Right lobe of liver (tissue), 6 donors: ENCODE results near the gene MACROD1. TPM values are rescaled to one million over a fixed set of nuclear protein-coding genes. Genes with fewer than 3 reads are reported as not detected.

Experiments used
- ATAC-seq, 4 donors: fragments of 200-7000 bp; cut with Tn5 transposase; one replicate each; pipeline ENCODE4 v1.9.1; 2020; ENCODE audit warnings: mild to moderate bottlenecking in 4 of 4, moderate library complexity in 4 of 4
- DNase-seq, 3 donors: peaks; one replicate each; pipeline ENCODE4 v3.0.0-alpha.2; 2020
- H3K27ac ChIP-seq, 3 donors: fragments of 200-600 bp; one replicate each; pipeline ENCODE4 v1.8.0; 2022
- H3K27me3 ChIP-seq, 2 donors: fragments of 200-600 bp; one replicate each; pipeline ENCODE4 v1.8.0; 2022
- H3K36me3 ChIP-seq, 4 donors: fragments of 200-600 bp; sonication (generic) in 1 of 4; one replicate each; pipeline versions ENCODE4 v1.5.1 to v1.8.0; 2017 to 2022; ENCODE audit warnings: control low read depth in 1 of 4
- H3K4me1 ChIP-seq, 4 donors: fragments of 200-600 bp; sonication (generic) in 1 of 4; one replicate each; pipeline versions ENCODE4 v1.5.1 to v1.8.0; 2017 to 2022; ENCODE audit warnings: control low read depth in 1 of 4
- H3K4me3 ChIP-seq, 3 donors: fragments of 200-600 bp; one replicate each; pipeline ENCODE4 v1.8.0; 2022
- H3K9me3 ChIP-seq, 4 donors: fragments of 200-600 bp; sonication (generic) in 1 of 4; one replicate each; pipeline versions ENCODE4 v1.5.1 to v1.8.0; 2017 to 2022; ENCODE audit warnings: control low read depth in 1 of 4
- CTCF ChIP-seq, 4 donors: fragments of 200-600 bp in 3 of 4; fragments of 450-650 bp in 1 of 4; IDR thresholded peaks; one replicate each; pipeline versions ENCODE4 v1.5.1 to v1.8.0; 2016 to 2022; ENCODE audit warnings: antibody characterized with exemption in 4 of 4, mild to moderate bottlenecking in 2 of 4
- POLR2A ChIP-seq: fragments of 450-650 bp; IDR thresholded peaks from one replicate; pipeline ENCODE4 v1.6.1; 2017; ENCODE audit warnings: antibody characterized with exemption, mild to moderate bottlenecking
- WGBS: methylation state at CpG from one replicate; pipeline ENCODE4 v1.1.6; 2018; ENCODE audit warnings: low coverage, low lambda C conversion rate; ENCODE audit not compliant: insufficient coverage; ENCODE audit errors: missing lambda C conversion rate; 5-methylcytosine and 5-hydroxymethylcytosine counted together
- intact Hi-C, 2 donors: fragments of 100-400 bp; cut with DNase I; formaldehyde crosslinking; loops; one replicate each; pipeline versions ENCODE4 v1.11.2 to v1.14.1; 2022
- total RNA-seq, 6 experiments: library from RNA; depleted of rRNA in 2 of 6; stranded (reverse); fragments of >200 nt in 2 of 6; fragmentation: NEBNext Ultra II Directional in 3 of 6; extraction: Animal tissue kit (Norgen Biotek cat#: 25700) in 3 of 6; gene quantifications; one replicate each; pipeline versions ENCODE4 v1.1.0 to v1.2.4, GENCODE V29; 2016 to 2023
- donor health status: DM: no; HTN: yes; CAD: no.
- donor health status: DM: no; HTN: no; CAD: no.
- donor health status: DM: no; HTN: no; CAD: no.
- donor health status: DM: no; HTN: yes; CAD: no.
- donor health status: DM: no; HTN: yes; CAD: no.

Gene MACROD1
- total RNA-seq, 6 experiments from 2014 or later: 12.3 to 219 (median 27.8) TPM

GRCh38 chr11:64186492-64187165 lies 20.7 kb upstream of the MACROD1 start:
- DNase-seq (peak in 1 of 3 donors; percentile 56), ATAC-seq (no peak)
- 1% methylated on average over 30 of the region's 48 CpGs for WGBS
- Histone ChIP-seq H3K27ac (no peak overlapping the region), H3K4me3 (no peak overlapping the region), H3K36me3 (no peaks in the 10 kb centered on the region), H3K4me1 (peaks cover 0 to 42% (median 4%) of the 10 kb centered on the region in 4 donors), H3K9me3 (no peaks in the 10 kb centered on the region), H3K27me3 (no peaks in the 10 kb centered on the region)
- intact Hi-C loops: no loop called here
- TF ChIP-seq POLR2A (no peak), CTCF (IDR thresholded peaks at IDR 0.05) (no peak)

GRCh38 chr11:64185693-64186491 lies 20.0 kb upstream of the MACROD1 start, which contains the start of gene STIP1:
Gene STIP1 (plus strand): TSS chr11:64186171. CDS start chr11:64186262, 91 bp downstream.
- TF ChIP-seq CTCF (IDR thresholded peaks at IDR 0.05) (peak in 1 of 4 donors; percentile 6), POLR2A (no peak)
- Histone ChIP-seq H3K4me3 (peak within 1 kb of the TSS; percentile 55 to 65 (median 58)), H3K4me1 (peaks cover 0 to 40% (median 4%) of the 10 kb centered on the region in 4 donors), H3K36me3 (no peaks in the 10 kb centered on the region), H3K27me3 (no peaks in the 10 kb centered on the region), H3K27ac (peak within 1 kb of the TSS; percentile 95 to 99 (median 98)), H3K9me3 (no peaks in the 10 kb centered on the region)
- intact Hi-C loops: no loop called here
- ATAC-seq: peak; percentile 82 to 94 (median 90)
- WGBS: 0% methylated on average over 31 of the region's 74 CpGs
- DNase-seq: peak; percentile 97 to 99 (median 99)

GRCh38 chr11:64185175-64185692 lies 19.3 kb upstream of the MACROD1 start:
- intact Hi-C loops: no loop called here
- TF ChIP-seq POLR2A (peak; percentile 99), CTCF (IDR thresholded peaks at IDR 0.05) (peak in 3 of 4 donors; percentile 24 to 38 (median 25))
- Histone ChIP-seq H3K9me3 (no peaks in the 10 kb centered on the region), H3K4me3 (peak overlapping the region; percentile 55 to 65 (median 58)), H3K4me1 (peaks cover 0 to 35% (median 4%) of the 10 kb centered on the region in 4 donors), H3K27me3 (no peaks in the 10 kb centered on the region), H3K36me3 (no peaks in the 10 kb centered on the region), H3K27ac (peak overlapping the region; percentile 95 to 99 (median 98))
- DNase-seq (peak; percentile 87 to 92 (median 91)), ATAC-seq (peak; percentile 50 to 68 (median 58))
- WGBS: no CpG with 5 or more reads among the region's 52 CpGs

- ATAC-seq: no peak
- no peak overlapping the region for H3K4me3 ChIP-seq
- TF ChIP-seq POLR2A (no peak), CTCF (IDR thresholded peaks at IDR 0.05) (no peak)
- H3K27ac ChIP-seq: no peak overlapping the region
- 83% methylated on average over 7 of the region's 7 CpGs for WGBS
- DNase-seq: no peak
- no peaks in the 10 kb centered on the region for H3K9me3 ChIP-seq
- no peaks in the 10 kb centered on the region for H3K27me3 ChIP-seq
- peaks cover 0 to 22% (median 0%) of the 10 kb centered on the region in 4 donors for H3K4me1 ChIP-seq
- intact Hi-C loops: no loop called here
- no peaks in the 10 kb centered on the region for H3K36me3 ChIP-seq
Observed at GRCh38 chr11:64183890-64184289, 18.0 kb upstream of the MACROD1 start.
